Body of pancreas (tissue), 4 donors: ENCODE results near the gene SLCO3A1. TPM values are rescaled to one million over a fixed set of nuclear protein-coding genes. Genes with fewer than 3 reads are reported as not detected.

ENCODE experiments used
- ATAC-seq: fragments of 150-250 bp; one replicate; pipeline ENCODE4 v1.9.1; 2016
- DNase-seq, 4 donors: peaks; one replicate each; pipeline ENCODE4 v3.0.0-alpha.2; 2019
- H3K27ac ChIP-seq, 4 donors: fragments of 200-600 bp; sonication (generic); 1 replicate in 3 of 4; 2 replicates in 1 of 4; pipeline versions ENCODE4 v1.5.1 to v1.6.1; 2016 to 2019; ENCODE audit warnings: mild to moderate bottlenecking in 1 of 4, mixed read lengths in 1 of 4, moderate library complexity in 1 of 4
- H3K27me3 ChIP-seq, 2 donors: fragments of 200-600 bp; sonication (generic); one replicate each; pipeline ENCODE4 v1.6.0; 2016; ENCODE audit warnings: mild to moderate bottlenecking in 1 of 2
- H3K36me3 ChIP-seq, 2 donors: fragments of 200-600 bp; sonication (generic); replicated peaks in 1 of 2; 2 replicates each; pipeline ENCODE4 v1.5.1; 2016; ENCODE audit warnings: low read depth in 2 of 2; ENCODE audit not compliant: insufficient read depth in 1 of 2
- H3K4me1 ChIP-seq: fragments of 200-600 bp; sonication (generic); one replicate; pipeline ENCODE4 v1.6.0; 2016
- H3K4me3 ChIP-seq, 2 donors: fragments of 200-600 bp; sonication (generic); 1 replicate in 1 of 2; 2 replicates in 1 of 2; pipeline ENCODE4 v1.5.1; 2016 to 2019
- H3K9me3 ChIP-seq, 3 donors: fragments of 200-600 bp; sonication (generic); 1 replicate in 2 of 3; 2 replicates in 1 of 3; pipeline ENCODE4 v1.5.1; 2016
- CTCF ChIP-seq, 7 experiments: fragments of 450-650 bp in 4 of 7; fragments of 200-600 bp in 3 of 7; sonication (generic) in 3 of 7; IDR thresholded peaks; one replicate each; pipeline ENCODE4 v1.5.1; 2016 to 2019; ENCODE audit warnings: antibody characterized with exemption in 7 of 7
- POLR2A ChIP-seq, 3 donors: fragments of 450-650 bp; IDR thresholded peaks; one replicate each; pipeline ENCODE4 v1.6.1; 2016; ENCODE audit warnings: antibody characterized with exemption in 3 of 3, mild to moderate bottlenecking in 2 of 3
- WGBS, 2 donors: methylation state at CpG; one replicate each; pipeline ENCODE4 v1.1.5; 2017; 5-methylcytosine and 5-hydroxymethylcytosine counted together
- intact Hi-C: fragments of 100-400 bp; cut with DNase I; formaldehyde crosslinking; loops from one replicate; pipeline ENCODE4 v1.15.1; 2023
- total RNA-seq, 2 donors: library from RNA; depleted of rRNA; stranded (reverse); fragments of >200 nt; gene quantifications; one replicate each; pipeline ENCODE4 v1.1.0, GENCODE V29; 2016

Gene SLCO3A1
- total RNA-seq, 2 donors from 2014 or later = 5.7 to 12.9 TPM

DNA sequence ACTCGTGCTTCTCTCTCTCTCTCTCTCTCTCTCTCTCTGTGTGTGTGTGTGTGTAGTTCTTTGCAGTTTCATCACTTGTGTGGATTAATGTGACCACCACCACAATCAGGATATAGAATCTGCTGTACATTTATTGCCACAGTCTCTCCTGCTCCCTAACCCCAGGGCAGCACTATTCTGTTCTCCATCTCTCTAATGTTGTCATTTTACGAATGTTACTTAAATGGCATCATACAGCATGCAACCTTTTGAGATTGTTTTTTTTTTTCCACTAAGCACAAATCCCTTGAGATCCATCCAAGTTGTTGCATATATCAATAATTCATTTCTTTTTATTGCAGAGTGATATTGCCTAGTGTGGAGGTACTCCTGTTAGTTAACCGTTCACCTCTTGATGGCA lies 26.9 kb downstream of the SLCO3A1 start:
- Histone ChIP-seq H3K9me3 (no peaks in the 10 kb centered on the region), H3K27me3 (no peaks in the 10 kb centered on the region), H3K4me1 (no peaks in the 10 kb centered on the region), H3K27ac (no peak overlapping the region), H3K4me3 (no peak overlapping the region), H3K36me3 (no peaks in the 10 kb centered on the region)
- 61 to 76% methylated on average over 3 of the region's 3 CpGs for WGBS, 2 donors
- TF ChIP-seq CTCF (IDR thresholded peaks at IDR 0.05) (no peak), POLR2A (IDR thresholded peaks at IDR 0.05) (no peak)
- no peak for DNase-seq
- ATAC-seq = no peak
- intact Hi-C loops = no loop called here

DNA sequence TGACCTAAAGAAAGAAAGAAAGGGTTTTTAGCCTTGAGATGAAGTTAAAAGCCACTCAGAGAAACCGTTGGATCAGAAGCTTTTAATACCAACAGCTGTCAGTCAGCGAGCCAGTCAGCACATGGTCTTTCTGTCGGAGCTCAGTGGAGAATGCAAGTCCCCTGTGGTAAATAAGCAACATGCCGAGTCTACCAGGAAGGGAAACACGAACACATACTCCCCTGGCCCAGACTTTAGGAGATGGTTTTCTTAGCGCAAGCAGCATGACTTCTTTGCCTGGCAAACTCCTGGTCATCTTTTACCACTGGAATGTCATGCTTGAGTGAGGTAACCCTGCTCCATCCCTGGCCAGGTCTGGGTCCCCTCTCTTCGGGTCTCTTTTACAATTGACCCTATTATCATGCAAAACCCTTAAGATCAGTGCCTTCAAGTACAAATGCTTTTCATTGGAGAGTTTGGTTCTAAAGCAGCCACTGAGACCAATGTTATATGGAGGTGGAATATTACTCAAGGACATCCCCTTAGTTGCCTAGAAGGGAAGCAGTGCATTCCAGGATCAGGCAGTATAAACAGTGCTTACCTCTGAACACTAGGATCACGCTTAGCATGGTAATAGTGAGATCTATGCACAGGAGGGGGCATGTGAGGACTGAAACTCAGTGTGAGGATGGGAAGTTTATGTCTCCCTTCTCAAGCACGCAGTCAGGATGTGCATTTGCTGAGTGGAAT lies 28.2 kb downstream of the SLCO3A1 start:
- Histone ChIP-seq H3K9me3 (no peaks in the 10 kb centered on the region), H3K36me3 (no peaks in the 10 kb centered on the region), H3K4me1 (no peaks in the 10 kb centered on the region), H3K27me3 (no peaks in the 10 kb centered on the region), H3K27ac (no peak overlapping the region), H3K4me3 (no peak overlapping the region)
- TF ChIP-seq POLR2A (IDR thresholded peaks at IDR 0.05) (no peak), CTCF (IDR thresholded peaks at IDR 0.05) (no peak)
- WGBS, 2 donors = 54 to 60% methylated on average over 9 of the region's 9 CpGs
- intact Hi-C loops = no loop called here
- ATAC-seq (no peak), DNase-seq (no peak)

GRCh38 chr15:91882858-91883586 lies 29.5 kb downstream of the SLCO3A1 start:
- no peak for ATAC-seq
- no peak overlapping the region for H3K27ac ChIP-seq
- 65 to 89% methylated on average over 8 of the region's 8 CpGs for WGBS, 2 donors

DNA sequence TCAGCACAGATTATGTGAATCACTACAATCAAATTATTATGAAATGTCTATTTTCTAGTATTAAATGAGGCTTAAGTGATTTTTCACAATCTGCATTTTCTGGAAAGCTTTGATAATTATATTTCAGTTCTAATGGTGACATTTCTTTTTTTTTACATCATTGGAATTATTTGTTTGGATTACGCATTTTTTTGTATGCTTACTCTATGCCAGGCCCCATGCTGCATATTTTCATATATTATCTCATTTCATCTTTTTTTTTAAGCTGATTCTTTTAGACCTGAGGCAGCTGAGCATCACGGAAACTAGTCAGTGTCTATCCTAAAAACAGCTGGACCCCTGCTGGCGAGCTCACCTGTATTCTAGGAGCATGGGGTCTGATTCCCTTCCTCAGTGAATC lies 31.1 kb downstream of the SLCO3A1 start:
- Histone ChIP-seq H3K27ac (no peak overlapping the region), H3K4me3 (no peak overlapping the region), H3K4me1 (peaks cover 5% of the 10 kb centered on the region), H3K36me3 (no peaks in the 10 kb centered on the region), H3K27me3 (no peaks in the 10 kb centered on the region), H3K9me3 (no peaks in the 10 kb centered on the region)
- intact Hi-C loops = no loop called here
- no peak for TF ChIP-seq POLR2A (IDR thresholded peaks at IDR 0.05)
- no peak for TF ChIP-seq CTCF (IDR thresholded peaks at IDR 0.05)
- DNase-seq (no peak), ATAC-seq (no peak)
- WGBS, 2 donors = 75 to 88% methylated on average over 3 of the region's 3 CpGs

More at GRCh38 chr15:91882858-91883586, 29.5 kb downstream of the SLCO3A1 start:
- Histone ChIP-seq H3K4me1 (peaks cover 5% of the 10 kb centered on the region), H3K27me3 (no peaks in the 10 kb centered on the region), H3K4me3 (no peak overlapping the region), H3K36me3 (no peaks in the 10 kb centered on the region), H3K9me3 (no peaks in the 10 kb centered on the region)
- no peak for TF ChIP-seq CTCF (IDR thresholded peaks at IDR 0.05)
- no peak for TF ChIP-seq POLR2A (IDR thresholded peaks at IDR 0.05)
- intact Hi-C loops = no loop called here
- no peak for DNase-seq
